H9 (cell line): ENCODE results near the gene SLC46A2. TPM values are rescaled to one million over a fixed set of nuclear protein-coding genes. Genes with fewer than 3 reads are reported as not detected.

Experiments used
- DNase-seq: peaks from one replicate; pipeline ENCODE4 v3.0.0-alpha.2; 2017
- H2AFZ ChIP-seq: one replicate; pipeline ENCODE4 v1.6.1; 2013; ENCODE audit warnings: mild to moderate bottlenecking, low read length, control low read depth, moderate library complexity
- H2AK5ac ChIP-seq: 2 replicates; pipeline ENCODE4 v1.6.1; 2013; ENCODE audit warnings: low read length, control low read depth, mixed read lengths; ENCODE audit not compliant: insufficient read length
- H2BK120ac ChIP-seq: one replicate; pipeline ENCODE4 v1.6.1; 2013; ENCODE audit warnings: low read depth, mild to moderate bottlenecking, low read length, control low read depth, inconsistent platforms; ENCODE audit not compliant: poor library complexity, severe bottlenecking
- H2BK12ac ChIP-seq: 2 replicates; pipeline ENCODE4 v1.6.1; 2013; ENCODE audit warnings: low read length, control low read depth, mixed read lengths, low read depth; ENCODE audit not compliant: insufficient read length
- H2BK15ac ChIP-seq: 2 replicates; pipeline ENCODE4 v1.6.1; 2013; ENCODE audit warnings: low read depth, low read length, control low read depth
- H2BK20ac ChIP-seq: one replicate; pipeline ENCODE4 v1.6.1; 2013; ENCODE audit warnings: low read depth, mild to moderate bottlenecking, low read length, control low read depth, inconsistent platforms; ENCODE audit not compliant: poor library complexity, severe bottlenecking
- H2BK5ac ChIP-seq: 2 replicates; pipeline ENCODE4 v1.6.1; 2013; ENCODE audit warnings: low read length, control low read depth, mixed read lengths; ENCODE audit not compliant: insufficient read length
- H3K14ac ChIP-seq: 2 replicates; pipeline ENCODE4 v1.6.1; 2013; ENCODE audit warnings: low read length, control low read depth; ENCODE audit not compliant: insufficient read depth
- H3K18ac ChIP-seq: 2 replicates; pipeline ENCODE4 v1.6.1; 2013; ENCODE audit warnings: low read depth, mild to moderate bottlenecking, mixed read lengths, low read length, control low read depth; ENCODE audit not compliant: insufficient read length
- H3K23ac ChIP-seq: 2 replicates; pipeline ENCODE4 v1.6.1; 2013; ENCODE audit warnings: low read length, control low read depth, mixed read lengths, low read depth; ENCODE audit not compliant: insufficient read length
- H3K23me2 ChIP-seq: 2 replicates; pipeline ENCODE4 v1.6.1; 2013; ENCODE audit warnings: low read depth, mild to moderate bottlenecking, mixed read lengths, low read length, control low read depth; ENCODE audit not compliant: insufficient read length, poor library complexity, severe bottlenecking
- H3K27ac ChIP-seq: 2 replicates; pipeline ENCODE4 v1.5.1; 2013; ENCODE audit warnings: low read length, control low read depth, mixed read lengths, low read depth; ENCODE audit not compliant: insufficient read length
- H3K27me3 ChIP-seq: 2 replicates; pipeline ENCODE4 v1.6.1; 2013; ENCODE audit warnings: low read length, control low read depth, inconsistent platforms; ENCODE audit not compliant: insufficient read depth
- H3K4ac ChIP-seq: 2 replicates; pipeline ENCODE4 v1.6.1; 2013; ENCODE audit warnings: low read depth, mild to moderate bottlenecking, control low read depth, inconsistent platforms, low read length, moderate library complexity
- H3K4me1 ChIP-seq: 2 replicates; pipeline ENCODE4 v1.6.1; 2013; ENCODE audit warnings: low read length, control low read depth, inconsistent platforms; ENCODE audit not compliant: insufficient read depth
- H3K4me2 ChIP-seq: 2 replicates; pipeline ENCODE4 v1.6.1; 2013; ENCODE audit warnings: low read length, control low read depth, mixed read lengths; ENCODE audit not compliant: insufficient read length, insufficient read depth
- H3K56ac ChIP-seq: 2 replicates; pipeline ENCODE4 v1.6.1; 2013; ENCODE audit warnings: low read depth, mild to moderate bottlenecking, mixed read lengths, low read length, control low read depth; ENCODE audit not compliant: insufficient read length
- H3K79me1 ChIP-seq: 2 replicates; pipeline ENCODE4 v1.6.1; 2013; ENCODE audit warnings: low read depth, mild to moderate bottlenecking, moderate library complexity, low read length, control low read depth, inconsistent platforms; ENCODE audit not compliant: insufficient read depth, poor library complexity, severe bottlenecking
- H3K79me2 ChIP-seq: 2 replicates; pipeline ENCODE4 v1.6.1; 2013; ENCODE audit warnings: low read length, control low read depth, inconsistent platforms; ENCODE audit not compliant: insufficient read depth
- H3K9ac ChIP-seq: 2 replicates; pipeline ENCODE4 v1.6.1; 2013; ENCODE audit warnings: low read length, control low read depth, mixed read lengths; ENCODE audit not compliant: insufficient read length; ENCODE audit errors: extremely low read depth
- H3K9me3 ChIP-seq: one replicate; pipeline ENCODE4 v1.6.1; 2013; ENCODE audit warnings: low read depth, low read length, inconsistent platforms; ENCODE audit not compliant: control insufficient read depth
- H3T11ph ChIP-seq: one replicate; pipeline ENCODE4 v1.6.1; 2013; ENCODE audit warnings: mild to moderate bottlenecking, low read length, control low read depth, inconsistent platforms
- H4K20me1 ChIP-seq: one replicate; pipeline ENCODE4 v1.6.1; 2013; ENCODE audit not compliant: control insufficient read depth, insufficient read length, insufficient read depth
- H4K5ac ChIP-seq: 2 replicates; pipeline ENCODE4 v1.6.1; 2013; ENCODE audit warnings: low read depth, mild to moderate bottlenecking, mixed read lengths, low read length, control low read depth; ENCODE audit not compliant: insufficient read length
- H4K8ac ChIP-seq: replicated peaks from 2 replicates; pipeline ENCODE4 v1.6.1; 2013; ENCODE audit warnings: low read length, control low read depth, mixed read lengths, low read depth; ENCODE audit not compliant: insufficient read length
- H4K91ac ChIP-seq: 2 replicates; pipeline ENCODE4 v1.6.1; 2013; ENCODE audit warnings: low read depth, mild to moderate bottlenecking, moderate library complexity, mixed read lengths, low read length, control low read depth; ENCODE audit not compliant: insufficient read length
- H3K27ac Mint-ChIP-seq, 3 experiments: 2 replicates in 2 of 3; 3 replicates in 1 of 3; pipeline ENCODE4 v1.8.0; 2020 to 2021; ENCODE audit warnings: mixed read lengths in 3 of 3, mild to moderate bottlenecking in 1 of 3, moderate library complexity in 1 of 3
- H3K27me3 Mint-ChIP-seq: 2 replicates; pipeline ENCODE4 v1.8.0; 2021; ENCODE audit warnings: low read depth, mild to moderate bottlenecking, moderate library complexity, mixed read lengths
- H3K36me3 Mint-ChIP-seq, 3 experiments: 2 replicates in 2 of 3; 3 replicates in 1 of 3; pipeline ENCODE4 v1.8.0; 2020 to 2021; ENCODE audit warnings: low read depth in 3 of 3, mixed read lengths in 3 of 3; ENCODE audit not compliant: insufficient read depth in 1 of 3
- H3K4me1 Mint-ChIP-seq, 2 experiments: 2 replicates each; pipeline ENCODE4 v1.8.0; 2020; ENCODE audit warnings: mixed read lengths in 2 of 2
- H3K4me3 Mint-ChIP-seq, 2 experiments: 2 replicates in 1 of 2; 3 replicates in 1 of 2; pipeline ENCODE4 v1.8.0; 2020 to 2021; ENCODE audit warnings: mild to moderate bottlenecking in 2 of 2, mixed read lengths in 2 of 2, moderate library complexity in 1 of 2
- H3K9me3 Mint-ChIP-seq, 2 experiments: 2 replicates in 1 of 2; 3 replicates in 1 of 2; pipeline ENCODE4 v1.8.0; 2020; ENCODE audit warnings: mild to moderate bottlenecking in 2 of 2, mixed read lengths in 2 of 2, moderate library complexity in 1 of 2
- WGBS: extraction: QIAGEN DNeasy Blood & Tissue Kit; methylation state at CpG from one replicate; pipeline ENCODE4 v1.1.7; 2013; ENCODE audit warnings: missing lambda C conversion rate, low lambda C conversion rate, mixed read lengths; ENCODE audit not compliant: insufficient read length; ENCODE audit errors: extremely low coverage; 5-methylcytosine and 5-hydroxymethylcytosine counted together
- total RNA-seq: library from RNA; stranded (reverse); gene quantifications from 2 replicates; pipeline ENCODE4 v1.2.1, GENCODE V29; 2021
- TF ChIP-seq, protein P1 (sequence below): fragments of 200-600 bp; sonication (generic); conservative IDR thresholded peaks from 3 replicates; pipeline ENCODE4 v1.8.0; 2021; ENCODE audit warnings: antibody characterized with exemption, mild to moderate bottlenecking

Gene SLC46A2
- total RNA-seq, 1 experiment from 2014 or later, result not detected

DNA sequence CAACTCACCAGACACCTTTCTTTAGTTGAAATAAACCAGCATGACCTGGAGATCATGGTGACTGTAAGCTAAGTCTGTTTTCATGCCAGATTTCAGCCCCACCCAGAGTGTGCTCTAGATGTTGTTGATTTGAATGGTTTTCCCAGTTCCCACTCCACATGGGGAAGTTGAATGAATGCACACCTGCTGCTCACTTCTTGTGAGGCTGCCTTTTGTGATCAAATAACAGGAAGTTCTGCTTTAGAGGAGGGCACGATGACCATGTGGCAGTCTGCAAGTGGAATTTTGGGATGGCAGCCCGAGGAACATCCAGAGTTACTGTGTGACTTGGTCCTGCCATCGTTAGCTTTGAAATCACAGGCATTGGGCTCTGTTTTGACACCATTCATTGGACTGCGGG, 18.7 kb downstream of the SLC46A2 start:
- Histone ChIP-seq H3T11ph (no peak overlapping the region), H2BK120ac (no peak overlapping the region), H3K4me1 (peaks cover 9% of the 10 kb centered on the region; the same call in 1 of the 2 replicates), H3K27me3 (no peaks in the 10 kb centered on the region), H4K91ac (no peak overlapping the region), H3K4me2 (no peak overlapping the region), H2AFZ (no peak overlapping the region), H2AK5ac (no peak overlapping the region), H3K4ac (no peak overlapping the region), H3K27ac (no peak overlapping the region), H3K79me1 (no peaks in the 10 kb centered on the region), H4K8ac (no peak overlapping the region), H3K9ac (no peak overlapping the region), H3K14ac (no peak overlapping the region), H3K56ac (no peak overlapping the region), H2BK5ac (no peak overlapping the region), H3K79me2 (no peaks in the 10 kb centered on the region), H2BK12ac (no peak overlapping the region), H4K5ac (no peak overlapping the region), H4K20me1 (no peaks in the 10 kb centered on the region), H2BK20ac (no peak overlapping the region), H3K23me2 (no peaks in the 10 kb centered on the region), H3K23ac (no peak overlapping the region), H3K18ac (no peak overlapping the region), H3K9me3 (no peaks in the 10 kb centered on the region), H2BK15ac (no peak overlapping the region)
- Mint-ChIP-seq H3K4me3 (no peak overlapping the region), H3K9me3 (peaks cover 0 to 5% of the 10 kb centered on the region in 2 experiments; a peak in 2 of 5 replicates), H3K4me1 (peaks cover 19 to 22% of the 10 kb centered on the region in 2 experiments), H3K27ac (no peak overlapping the region), H3K27me3 (no peaks in the 10 kb centered on the region), H3K36me3 (peaks cover 10 to 24% (median 13%) of the 10 kb centered on the region in 3 experiments)
- TF ChIP-seq, protein P1, sequence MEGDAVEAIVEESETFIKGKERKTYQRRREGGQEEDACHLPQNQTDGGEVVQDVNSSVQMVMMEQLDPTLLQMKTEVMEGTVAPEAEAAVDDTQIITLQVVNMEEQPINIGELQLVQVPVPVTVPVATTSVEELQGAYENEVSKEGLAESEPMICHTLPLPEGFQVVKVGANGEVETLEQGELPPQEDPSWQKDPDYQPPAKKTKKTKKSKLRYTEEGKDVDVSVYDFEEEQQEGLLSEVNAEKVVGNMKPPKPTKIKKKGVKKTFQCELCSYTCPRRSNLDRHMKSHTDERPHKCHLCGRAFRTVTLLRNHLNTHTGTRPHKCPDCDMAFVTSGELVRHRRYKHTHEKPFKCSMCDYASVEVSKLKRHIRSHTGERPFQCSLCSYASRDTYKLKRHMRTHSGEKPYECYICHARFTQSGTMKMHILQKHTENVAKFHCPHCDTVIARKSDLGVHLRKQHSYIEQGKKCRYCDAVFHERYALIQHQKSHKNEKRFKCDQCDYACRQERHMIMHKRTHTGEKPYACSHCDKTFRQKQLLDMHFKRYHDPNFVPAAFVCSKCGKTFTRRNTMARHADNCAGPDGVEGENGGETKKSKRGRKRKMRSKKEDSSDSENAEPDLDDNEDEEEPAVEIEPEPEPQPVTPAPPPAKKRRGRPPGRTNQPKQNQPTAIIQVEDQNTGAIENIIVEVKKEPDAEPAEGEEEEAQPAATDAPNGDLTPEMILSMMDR, result no peak
- DNase-seq, result no peak
- WGBS, result no CpG with 5 or more reads among the region's 4 CpGs
